GM12872 (cell line): ENCODE data around the gene GPC5.

Experiments used
- TF ChIP-seq, protein P1 (sequence below): IDR thresholded peaks from 3 replicates; pipeline ENCODE4 v1.5.1; 2011; ENCODE audit warnings: low read depth, mild to moderate bottlenecking, low read length, moderate library complexity; ENCODE audit not compliant: insufficient read depth

The GPC5 gene

DNA sequence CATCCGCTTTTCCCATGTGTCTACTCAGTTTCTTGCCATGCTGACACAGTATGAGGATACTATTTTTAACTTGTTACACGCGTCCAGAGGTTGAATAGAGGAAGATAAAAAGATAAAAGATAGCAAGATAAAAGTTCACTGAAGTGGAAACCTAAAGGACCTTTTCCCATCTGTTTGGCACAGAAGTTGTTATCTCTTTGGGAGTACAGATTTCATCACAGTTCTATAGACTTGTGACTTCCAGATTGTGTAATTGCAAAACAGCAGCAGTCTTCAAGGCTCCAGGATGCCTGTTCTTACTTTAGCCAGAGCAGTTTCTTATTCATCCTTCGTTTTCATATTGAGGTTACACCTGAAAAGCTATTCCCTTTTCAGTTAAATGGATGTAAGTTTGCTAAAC lies 369.2 kb downstream of the GPC5 start:
- TF ChIP-seq, protein P1, sequence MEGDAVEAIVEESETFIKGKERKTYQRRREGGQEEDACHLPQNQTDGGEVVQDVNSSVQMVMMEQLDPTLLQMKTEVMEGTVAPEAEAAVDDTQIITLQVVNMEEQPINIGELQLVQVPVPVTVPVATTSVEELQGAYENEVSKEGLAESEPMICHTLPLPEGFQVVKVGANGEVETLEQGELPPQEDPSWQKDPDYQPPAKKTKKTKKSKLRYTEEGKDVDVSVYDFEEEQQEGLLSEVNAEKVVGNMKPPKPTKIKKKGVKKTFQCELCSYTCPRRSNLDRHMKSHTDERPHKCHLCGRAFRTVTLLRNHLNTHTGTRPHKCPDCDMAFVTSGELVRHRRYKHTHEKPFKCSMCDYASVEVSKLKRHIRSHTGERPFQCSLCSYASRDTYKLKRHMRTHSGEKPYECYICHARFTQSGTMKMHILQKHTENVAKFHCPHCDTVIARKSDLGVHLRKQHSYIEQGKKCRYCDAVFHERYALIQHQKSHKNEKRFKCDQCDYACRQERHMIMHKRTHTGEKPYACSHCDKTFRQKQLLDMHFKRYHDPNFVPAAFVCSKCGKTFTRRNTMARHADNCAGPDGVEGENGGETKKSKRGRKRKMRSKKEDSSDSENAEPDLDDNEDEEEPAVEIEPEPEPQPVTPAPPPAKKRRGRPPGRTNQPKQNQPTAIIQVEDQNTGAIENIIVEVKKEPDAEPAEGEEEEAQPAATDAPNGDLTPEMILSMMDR, result no peak

DNA sequence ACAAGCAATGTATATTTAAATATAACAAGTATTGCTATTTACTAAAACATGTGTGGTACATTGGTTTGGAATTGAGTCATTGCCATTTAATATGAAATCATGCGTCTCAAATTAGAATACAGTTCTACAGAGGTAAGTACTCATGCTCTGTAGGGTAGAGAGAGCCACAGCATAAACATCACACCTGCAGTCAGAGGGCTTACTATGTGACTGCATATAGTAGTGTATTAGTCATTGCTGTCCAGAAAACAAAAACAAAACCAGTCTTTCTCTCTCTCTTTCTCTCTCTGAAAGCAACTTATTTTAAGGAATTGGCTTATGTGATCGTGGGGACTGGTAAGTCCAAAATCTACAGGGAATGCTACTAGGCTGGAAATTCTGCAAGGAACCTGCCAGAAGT lies 370.3 kb downstream of the GPC5 start:
- TF ChIP-seq, protein P1, result no peak

DNA sequence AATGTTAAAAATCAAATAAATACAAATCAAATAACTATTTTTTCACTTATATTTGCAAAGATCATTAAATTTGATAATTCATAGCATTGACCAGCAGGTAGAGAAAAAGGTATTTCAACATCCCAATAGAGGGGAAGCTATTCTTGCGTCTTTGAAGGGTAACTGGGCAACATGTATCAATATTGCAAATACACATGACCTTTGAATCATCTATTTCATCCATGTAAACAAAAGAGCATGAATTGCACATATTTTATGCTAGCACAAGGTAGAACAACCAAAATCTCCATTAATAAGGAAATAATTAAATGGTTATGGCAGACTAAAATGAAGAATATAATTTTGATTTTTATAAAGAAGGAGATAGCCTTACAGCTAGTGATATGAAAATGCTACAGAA lies 372.8 kb downstream of the GPC5 start:
- TF ChIP-seq, protein P1, result no peak

DNA sequence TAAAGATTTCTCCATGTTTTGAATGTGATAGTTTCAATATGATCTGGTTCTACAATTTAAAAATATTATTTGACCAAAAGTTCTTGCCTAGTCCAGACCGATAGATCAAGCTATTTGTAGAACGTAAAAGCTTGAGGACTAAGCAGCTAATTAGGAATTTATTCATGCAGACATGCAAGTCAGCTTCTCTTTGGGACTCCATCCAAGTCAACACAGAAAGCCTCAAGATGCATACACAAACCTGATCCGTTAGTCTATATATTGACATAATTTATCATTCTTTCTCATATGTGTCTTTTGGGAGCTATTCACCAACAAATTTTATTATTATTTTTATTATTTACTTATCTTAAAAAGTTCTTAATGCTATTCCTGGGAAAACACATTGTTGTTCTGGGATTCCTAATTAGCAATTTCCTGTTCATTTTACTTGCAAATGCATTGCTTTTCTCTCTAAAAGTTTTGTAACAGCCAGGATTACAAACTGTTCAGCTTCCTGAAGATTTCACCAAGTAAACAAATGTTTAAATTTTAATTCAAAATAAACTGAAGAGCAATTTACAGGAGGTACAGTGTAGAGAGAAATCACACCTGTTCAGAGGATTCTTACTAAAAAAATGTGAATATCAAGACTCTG lies 375.3 kb downstream of the GPC5 start:
- TF ChIP-seq, protein P1, result no peak

DNA sequence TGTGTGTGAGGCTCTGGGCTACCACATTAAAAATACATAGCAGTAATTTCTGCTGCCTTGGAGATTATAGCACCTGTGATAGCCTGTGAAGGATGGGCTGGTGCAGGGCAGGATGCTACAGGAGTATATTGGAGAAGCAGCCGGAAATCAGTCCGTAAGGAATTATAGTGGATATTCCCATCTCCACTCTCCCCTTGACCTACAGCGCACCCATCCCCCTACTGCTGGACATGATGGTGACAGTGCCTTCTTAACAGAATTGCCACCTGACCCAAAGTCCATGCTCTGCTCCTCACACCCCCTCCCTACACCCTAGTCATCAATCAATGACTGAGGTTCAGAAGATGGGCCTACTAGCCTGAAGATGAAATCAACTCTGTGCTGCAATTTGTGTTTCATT lies 376.0 kb downstream of the GPC5 start:
- TF ChIP-seq, protein P1, result no peak

DNA sequence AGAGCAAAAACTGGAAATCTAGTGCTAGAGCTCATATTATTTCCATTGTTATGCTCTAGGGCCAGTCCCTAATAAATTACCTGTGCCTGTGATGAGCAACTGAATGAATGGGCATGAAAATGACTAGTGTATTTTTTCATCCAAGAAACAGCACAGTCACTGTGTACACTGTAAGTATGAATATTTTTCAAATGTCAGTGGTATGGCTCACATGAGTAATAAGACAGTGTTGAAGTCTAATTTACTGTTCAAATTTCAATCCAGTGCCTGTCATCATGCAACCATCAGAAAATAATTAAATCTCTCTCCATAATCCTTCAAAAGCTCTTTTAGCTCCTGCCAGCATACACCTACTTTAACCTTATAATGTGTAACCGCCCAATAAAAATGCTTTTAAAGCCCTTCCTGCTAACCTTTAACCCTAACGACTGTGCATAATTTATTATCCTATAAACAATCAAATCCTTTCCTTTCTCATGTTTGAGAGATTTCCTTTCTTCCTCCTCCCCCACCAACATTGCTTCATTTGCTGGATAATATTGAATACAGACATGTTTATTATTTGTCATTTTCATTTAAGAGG lies 378.3 kb downstream of the GPC5 start:
- TF ChIP-seq, protein P1, result no peak

DNA sequence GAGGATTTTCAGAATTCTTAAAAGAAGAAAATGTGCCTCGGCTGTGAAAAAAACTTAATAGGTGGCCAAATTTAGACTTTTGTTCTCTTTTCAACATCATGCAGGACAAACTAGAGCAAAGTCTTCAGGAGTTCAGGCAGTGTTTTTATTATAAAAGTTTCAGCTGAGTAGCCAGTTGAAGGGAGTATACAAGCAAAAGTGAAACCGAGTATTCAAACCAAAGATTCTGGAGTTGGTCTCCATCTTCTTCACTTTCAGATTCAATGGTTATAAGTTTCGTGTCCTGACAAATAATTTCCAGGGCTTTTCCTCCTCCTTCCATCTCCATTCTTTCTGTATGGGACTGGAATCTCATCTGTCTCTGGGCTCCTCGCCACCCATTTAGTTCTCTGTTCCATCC lies 379.7 kb downstream of the GPC5 start:
- TF ChIP-seq, protein P1, result no peak
